Esophagus squamous epithelium (tissue), 4 donors: ENCODE measurements around the gene EIF4ENIF1.
"Not testable (repeated sequence)": the region's sequence is repeated elsewhere in the genome, so short reads cannot be mapped to it uniquely, and the experiment has no call there.

ENCODE experiments used
- CTCF ChIP-seq, 6 experiments: fragments of 450-650 bp in 4 of 6; fragments of 200-600 bp in 2 of 6; sonication (generic) in 2 of 6; IDR thresholded peaks; one replicate each; pipeline ENCODE4 v1.5.1; 2016 to 2019; ENCODE audit warnings: antibody characterized with exemption in 6 of 6, mild to moderate bottlenecking in 4 of 6, moderate library complexity in 4 of 6
- POLR2A ChIP-seq, 4 donors: fragments of 450-650 bp; IDR thresholded peaks; one replicate each; pipeline ENCODE4 v1.6.1; 2017; ENCODE audit warnings: antibody characterized with exemption in 4 of 4, mild to moderate bottlenecking in 4 of 4, moderate library complexity in 3 of 4

GRCh38 chr22:31486369-31486768, 3.3 kb downstream of the EIF4ENIF1 start:
- TF ChIP-seq CTCF, POLR2A (IDR thresholded peaks at IDR 0.05): not testable (repeated sequence)
